ENCODE measurements around the gene TRPC4AP.

Gene TRPC4AP

GRCh38 chr20:35000922-35001595 lies 91.5 kb downstream of the TRPC4AP start:
- no peak for DNase-seq

GRCh38 chr20:35000311-35000921 lies 92.2 kb downstream of the TRPC4AP start:
- no peak for DNase-seq

- DNase-seq, result no peak
Observed at GRCh38 chr20:34999782-35000181, 92.8 kb downstream of the TRPC4AP start.

- DNase-seq, result no peak
Observed at GRCh38 chr20:34999021-34999451, 93.6 kb downstream of the TRPC4AP start.

GRCh38 chr20:34998331-34998950 lies 94.2 kb downstream of the TRPC4AP start:
- no peak for DNase-seq

- no peak for DNase-seq
Observed at GRCh38 chr20:34997774-34998173, 94.8 kb downstream of the TRPC4AP start.

GRCh38 chr20:34997131-34997561 lies 95.5 kb downstream of the TRPC4AP start:
- no peak for DNase-seq

- no peak for DNase-seq
Observed at GRCh38 chr20:34996243-34997028, 96.2 kb downstream of the TRPC4AP start.

GRCh38 chr20:34995696-34996095 lies 96.9 kb downstream of the TRPC4AP start:
- no peak for DNase-seq

- DNase-seq, result no peak
Observed at GRCh38 chr20:34995192-34995591, 97.4 kb downstream of the TRPC4AP start.

GRCh38 chr20:34994509-34995131 lies 98.0 kb downstream of the TRPC4AP start:
- DNase-seq, result no peak

GRCh38 chr20:34993941-34994508 lies 98.6 kb downstream of the TRPC4AP start:
- no peak for DNase-seq

GRCh38 chr20:34992751-34993417 lies 99.7 kb downstream of the TRPC4AP start:
- DNase-seq, result no peak

- no peak for DNase-seq
Observed at GRCh38 chr20:34990661-34991214, 101.9 kb downstream of the TRPC4AP start.

- no peak for DNase-seq
Observed at GRCh38 chr20:34990231-34990630, 102.4 kb downstream of the TRPC4AP start.

- no peak for DNase-seq
Observed at GRCh38 chr20:34989670-34990069, 102.9 kb downstream of the TRPC4AP start.

GRCh38 chr20:34989118-34989517 lies 103.5 kb downstream of the TRPC4AP start:
- DNase-seq, result no peak

- DNase-seq, result no peak
Observed at GRCh38 chr20:34988191-34988540, 104.4 kb downstream of the TRPC4AP start.

GRCh38 chr20:34987288-34988190 lies 105.1 kb downstream of the TRPC4AP start:
- no peak for DNase-seq

Data from NCI-H524 treated with DMSO at 0.1 percent for 48 hours (cell line).